GM19240 (cell line): ENCODE data around the gene TMEM121B.
A peak's percentile ranks its signal among the peaks of the same experiment; 100 is the strongest.

Experiments used
- DNase-seq: peaks from one replicate; pipeline ENCODE4 v3.0.0; 2011; ENCODE audit warnings: low spot score; ENCODE audit not compliant: insufficient read length

Gene TMEM121B

GRCh38 chr22:17091851-17092250 is 29.3 kb downstream of the TMEM121B start:
- no peak for DNase-seq

GRCh38 chr22:17090550-17090949 is 30.6 kb downstream of the TMEM121B start:
- no peak for DNase-seq

GRCh38 chr22:17087498-17088131 is 33.5 kb downstream of the TMEM121B start:
- DNase-seq, result no peak

- DNase-seq, result no peak
Observed at GRCh38 chr22:17086788-17087497, 34.2 kb downstream of the TMEM121B start.

GRCh38 chr22:17086296-17086695 is 34.9 kb downstream of the TMEM121B start:
- no peak for DNase-seq

GRCh38 chr22:17085277-17086181 is 35.6 kb downstream of the TMEM121B start:
- DNase-seq, result no peak

- peak; percentile 66 for DNase-seq
Observed at GRCh38 chr22:17084554-17085276, 36.4 kb downstream of the TMEM121B start, which contains the start of gene IL17RA. IL17RA (plus strand) TSS chr22:17085000; CDS start chr22:17085092, 92 bp downstream.

- no peak for DNase-seq
Observed at GRCh38 chr22:17083811-17084441, 37.2 kb downstream of the TMEM121B start.

- no peak for DNase-seq
Observed at GRCh38 chr22:17083255-17083654, 37.9 kb downstream of the TMEM121B start.

GRCh38 chr22:17079572-17079971 is 41.6 kb downstream of the TMEM121B start:
- no peak for DNase-seq

GRCh38 chr22:17077255-17077654 is 43.9 kb downstream of the TMEM121B start:
- DNase-seq, result no peak

GRCh38 chr22:17074648-17075002 is 46.5 kb downstream of the TMEM121B start:
- no peak for DNase-seq

- DNase-seq, result no peak
Observed at GRCh38 chr22:17072877-17073276, 48.3 kb downstream of the TMEM121B start.
